SK-N-SH (cell line): Measurements from ENCODE around the gene PLA2G4C.

Experiments used
- EP300 ChIP-seq, 2 experiments: IDR thresholded peaks; 2 replicates each; pipeline versions ENCODE4 v1.4.0 to v1.6.1; 2012; ENCODE audit warnings: borderline replicate concordance in 1 of 2, low read depth in 1 of 2, low read length in 1 of 2
- EZH2phosphoT487 ChIP-seq: fragments of 200-600 bp; sonication (generic); IDR thresholded peaks from 2 replicates; pipeline ENCODE4 v1.6.1; 2017; ENCODE audit warnings: low read depth, mixed run types, mild to moderate bottlenecking, antibody characterized with exemption, moderate library complexity, borderline replicate concordance
- FOXJ3 ChIP-seq: sonication (generic); formaldehyde crosslinking; IDR thresholded peaks from 2 replicates; pipeline ENCODE4 v1.5.1; 2020; ENCODE audit warnings: mild to moderate bottlenecking, missing genetic modification reagents
- JUND ChIP-seq: IDR thresholded peaks from 2 replicates; pipeline ENCODE4 v1.4.0; 2012
- POLR2AphosphoS5 ChIP-seq: IDR thresholded peaks from 2 replicates; pipeline ENCODE4 v1.6.1; 2012; ENCODE audit warnings: low read depth, low read length
- RCOR1 ChIP-seq: fragments of 150-350 bp; IDR thresholded peaks from 2 replicates; pipeline ENCODE4 v1.6.1; 2017; ENCODE audit warnings: antibody characterized with exemption, low read length
- TF ChIP-seq, protein P1 (sequence below): fragments of 200-600 bp; sonication (generic); IDR thresholded peaks from 2 replicates; pipeline ENCODE4 v1.6.1; 2017; ENCODE audit warnings: antibody characterized with exemption, mild to moderate bottlenecking, moderate library complexity

GRCh38 chr19:48102870-48103751 lies 7.5 kb downstream of the PLA2G4C start:
- TF ChIP-seq, protein P1, sequence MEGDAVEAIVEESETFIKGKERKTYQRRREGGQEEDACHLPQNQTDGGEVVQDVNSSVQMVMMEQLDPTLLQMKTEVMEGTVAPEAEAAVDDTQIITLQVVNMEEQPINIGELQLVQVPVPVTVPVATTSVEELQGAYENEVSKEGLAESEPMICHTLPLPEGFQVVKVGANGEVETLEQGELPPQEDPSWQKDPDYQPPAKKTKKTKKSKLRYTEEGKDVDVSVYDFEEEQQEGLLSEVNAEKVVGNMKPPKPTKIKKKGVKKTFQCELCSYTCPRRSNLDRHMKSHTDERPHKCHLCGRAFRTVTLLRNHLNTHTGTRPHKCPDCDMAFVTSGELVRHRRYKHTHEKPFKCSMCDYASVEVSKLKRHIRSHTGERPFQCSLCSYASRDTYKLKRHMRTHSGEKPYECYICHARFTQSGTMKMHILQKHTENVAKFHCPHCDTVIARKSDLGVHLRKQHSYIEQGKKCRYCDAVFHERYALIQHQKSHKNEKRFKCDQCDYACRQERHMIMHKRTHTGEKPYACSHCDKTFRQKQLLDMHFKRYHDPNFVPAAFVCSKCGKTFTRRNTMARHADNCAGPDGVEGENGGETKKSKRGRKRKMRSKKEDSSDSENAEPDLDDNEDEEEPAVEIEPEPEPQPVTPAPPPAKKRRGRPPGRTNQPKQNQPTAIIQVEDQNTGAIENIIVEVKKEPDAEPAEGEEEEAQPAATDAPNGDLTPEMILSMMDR = peak; percentile 79
- TF ChIP-seq FOXJ3 (CRISPR knock-in tag) = no peak
- TF ChIP-seq POLR2AphosphoS5 = no peak
- TF ChIP-seq RCOR1 = no peak
- TF ChIP-seq EP300 (IDR thresholded peaks at IDR 0.05; ENCODE audit: borderline replicate concordance in 1 of 2, low read depth in 1 of 2, low read length in 1 of 2) = no peak
- no peak for TF ChIP-seq JUND
- TF ChIP-seq EZH2phosphoT487 = no peak
